ENCODE measurements around the gene BAG5.

BAG5 gene

GRCh38 chr14:103563226-103563620 lies 766 bp upstream of the BAG5 start:
- no peak for DNase-seq

GRCh38 chr14:103562179-103562428 lies 353 bp downstream of the BAG5 start:
- DNase-seq = no peak

GRCh38 chr14:103561381-103562178 lies 877 bp downstream of the BAG5 start:
- peak; percentile 72 for DNase-seq

- no peak for DNase-seq
These were observed 1.8 kb downstream of the BAG5 start for GRCh38 chr14:103560691-103561090.

- DNase-seq = no peak
These were observed 2.7 kb downstream of the BAG5 start for GRCh38 chr14:103559766-103560165.

- DNase-seq = no peak
These were observed 4.2 kb downstream of the BAG5 start for GRCh38 chr14:103558071-103558882.

- peak; percentile 63 for DNase-seq
These were observed 5.3 kb downstream of the BAG5 start for GRCh38 chr14:103556946-103557758.

- DNase-seq = peak; percentile 1
These were observed 6.7 kb downstream of the BAG5 start for GRCh38 chr14:103555559-103556337.

- no peak for DNase-seq
These were observed 9.6 kb downstream of the BAG5 start for GRCh38 chr14:103552846-103553210.

GRCh38 chr14:103552011-103552845 lies 10.2 kb downstream of the BAG5 start:
- DNase-seq = no peak

- no peak for DNase-seq
These were observed 11.1 kb downstream of the BAG5 start for GRCh38 chr14:103551338-103551762.

GRCh38 chr14:103550451-103551337 lies 11.8 kb downstream of the BAG5 start:
- no peak for DNase-seq

GRCh38 chr14:103549361-103550311 lies 12.8 kb downstream of the BAG5 start:
- peak; percentile 73 for DNase-seq

- no peak for DNase-seq
These were observed 13.8 kb downstream of the BAG5 start for GRCh38 chr14:103548463-103549351.

GRCh38 chr14:103547941-103548462 lies 14.5 kb downstream of the BAG5 start:
- DNase-seq = no peak

- no peak for DNase-seq
These were observed 15.0 kb downstream of the BAG5 start for GRCh38 chr14:103547455-103547940.

GRCh38 chr14:103546652-103547454 lies 15.6 kb downstream of the BAG5 start:
- peak; percentile 91 for DNase-seq

Data from retina (tissue), 1 donor.